ENCODE results near the gene ITPK1. TPM values are rescaled to one million over a fixed set of nuclear protein-coding genes. Genes with fewer than 3 reads are reported as not detected.

Gene ITPK1
- total and polyA plus RNA-seq, 2 experiments from 2014 or later: 18.7 to 35.0 TPM

DNA sequence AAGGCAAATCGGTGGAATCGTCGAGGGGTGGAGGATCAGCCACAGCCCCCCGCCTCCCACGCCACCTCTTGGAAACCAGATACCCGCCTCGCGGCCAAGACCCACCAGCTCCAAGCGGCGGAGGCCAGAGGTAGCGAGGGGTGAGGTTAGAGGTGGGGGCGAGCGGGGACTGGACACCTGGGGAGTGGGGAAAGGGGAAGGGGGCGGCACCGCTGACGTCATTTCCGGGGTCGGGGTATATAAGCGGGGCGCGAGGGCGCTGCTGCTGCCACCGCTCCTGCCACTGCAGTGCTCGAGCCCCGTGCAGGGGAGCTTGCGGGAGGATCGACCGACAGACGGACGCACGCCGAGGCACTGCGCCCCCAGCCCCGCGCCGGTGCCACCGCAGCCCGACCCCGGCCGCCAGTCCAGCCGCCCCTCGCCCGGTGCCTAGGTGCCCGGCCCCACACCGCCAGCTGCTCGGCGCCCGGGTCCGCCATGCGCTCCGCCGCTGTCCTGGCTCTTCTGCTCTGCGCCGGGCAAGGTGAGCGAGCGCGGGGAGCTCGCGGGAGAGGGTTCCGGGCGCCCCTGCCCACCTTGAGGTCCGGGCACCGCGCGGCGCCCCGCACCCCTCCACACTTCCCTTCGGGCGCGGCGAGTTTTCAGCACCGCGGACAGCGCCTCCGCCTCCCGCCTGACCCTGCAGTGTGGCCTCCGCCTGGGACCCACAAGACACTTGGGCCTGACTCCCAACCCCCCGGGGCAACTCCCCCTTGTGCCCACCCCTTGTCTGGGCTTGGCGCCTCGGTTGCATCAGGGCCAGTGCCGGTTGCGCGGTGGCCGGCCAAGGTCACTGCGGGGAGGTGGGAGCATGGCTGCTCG is 192.6 kb downstream of the ITPK1 start, which contains the start of gene CHGA:
CHGA (plus strand) TSS at position 268 of the 861 bp plus-strand sequence; CDS start at position 478, 210 bp downstream.
- peak; percentile 47 for DNase-seq
- H3K4me2 ChIP-seq (ENCODE audit: unreplicated experiment): no peak within 1 kb of the TSS
- no peak within 1 kb of the TSS for H2AFZ ChIP-seq

DNA sequence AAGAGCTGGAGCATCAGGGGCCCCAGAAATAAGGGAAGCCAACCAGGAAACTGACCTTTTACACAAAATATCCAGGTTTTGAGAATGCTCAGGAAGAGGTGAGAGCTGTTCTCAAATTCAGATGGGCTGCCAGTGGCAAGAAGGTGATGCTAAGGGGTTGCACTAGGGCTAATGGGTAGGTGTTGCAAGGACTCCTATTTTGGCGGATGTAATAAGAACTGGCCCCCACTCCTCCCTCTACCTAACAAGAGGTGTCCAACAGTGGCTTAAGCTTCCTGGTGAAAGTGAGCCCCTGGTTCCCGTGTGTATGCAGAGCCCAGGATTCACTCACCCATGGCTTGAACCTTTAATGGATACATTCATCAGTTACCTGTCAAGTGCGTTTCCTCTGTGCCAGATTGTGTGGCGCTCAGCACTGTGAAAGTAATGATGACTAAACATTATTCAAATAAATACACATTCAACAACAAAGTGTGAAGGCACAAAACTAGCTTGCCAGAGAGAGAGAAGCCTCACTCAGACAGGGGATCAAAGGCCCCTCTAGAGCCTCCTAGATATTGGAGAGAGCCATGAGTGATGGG is 193.5 kb downstream of the ITPK1 start:
- 52 to 58% methylated on average over 4 of the region's 4 CpGs for WGBS, 2 experiments (ENCODE audit: low coverage in 1 of 2, low lambda C conversion rate in 2 of 2, missing lambda C conversion rate in 2 of 2)
- no peak overlapping the region for H2AFZ ChIP-seq
- H3K27ac ChIP-seq: no peak overlapping the region
- no peaks in the 10 kb centered on the region for H3K36me3 ChIP-seq (ENCODE audit: low read depth)
- no peaks in the 10 kb centered on the region for H3K79me2 ChIP-seq (ENCODE audit: insufficient read depth)
- H4K20me1 ChIP-seq (ENCODE audit: insufficient read depth): no peaks in the 10 kb centered on the region
- H3K27me3 ChIP-seq (replicated peaks; ENCODE audit: insufficient read depth): peaks cover 37% of the 10 kb centered on the region
- TF ChIP-seq EZH2phosphoT487 (IDR thresholded peaks at IDR 0.05; ENCODE audit: insufficient read depth, low read depth) (no peak), EZH2 (IDR thresholded peaks at IDR 0.05; ENCODE audit: insufficient read depth, poor library complexity, severe bottlenecking) (no peak)
- H3K9ac ChIP-seq: no peak overlapping the region
- no peak overlapping the region for H3K4me2 ChIP-seq (ENCODE audit: unreplicated experiment)
- no peaks in the 10 kb centered on the region for H3K9me2 ChIP-seq (ENCODE audit: insufficient read depth)
- no peaks in the 10 kb centered on the region for H3K9me3 ChIP-seq (ENCODE audit: low read depth)
- no peak overlapping the region for H3K4me3 ChIP-seq
- no peaks in the 10 kb centered on the region for H3F3A ChIP-seq (ENCODE audit: insufficient read depth)
- DNase-seq: no peak
- no peaks in the 10 kb centered on the region for H3K4me1 ChIP-seq (ENCODE audit: insufficient read depth)
- in situ Hi-C loops (cut with MboI): no loop called here

More for the DNA sequence above, 192.6 kb downstream of the ITPK1 start, which contains the start of gene CHGA:
- H4K20me1 ChIP-seq (ENCODE audit: insufficient read depth): no peaks in the 10 kb centered on the region
- 10 to 12% methylated on average over 38 to 66 of the region's 86 CpGs for WGBS, 2 experiments (ENCODE audit: low coverage in 1 of 2, low lambda C conversion rate in 2 of 2, missing lambda C conversion rate in 2 of 2)
- no peaks in the 10 kb centered on the region for H3F3A ChIP-seq (ENCODE audit: insufficient read depth)
- H3K36me3 ChIP-seq (ENCODE audit: low read depth): no peaks in the 10 kb centered on the region
- peaks cover 41% of the 10 kb centered on the region for H3K27me3 ChIP-seq (replicated peaks; ENCODE audit: insufficient read depth)
- TF ChIP-seq EZH2 (IDR thresholded peaks at IDR 0.05; ENCODE audit: insufficient read depth, poor library complexity, severe bottlenecking) (no peak), EZH2phosphoT487 (IDR thresholded peaks at IDR 0.05; ENCODE audit: insufficient read depth, low read depth) (no peak)
- no peaks in the 10 kb centered on the region for H3K9me2 ChIP-seq (ENCODE audit: insufficient read depth)
- H3K9me3 ChIP-seq (ENCODE audit: low read depth): no peaks in the 10 kb centered on the region
- no peaks in the 10 kb centered on the region for H3K79me2 ChIP-seq (ENCODE audit: insufficient read depth)
- H3K27ac ChIP-seq: no peak within 1 kb of the TSS
- no peaks in the 10 kb centered on the region for H3K4me1 ChIP-seq (ENCODE audit: insufficient read depth)
- no peak within 1 kb of the TSS for H3K9ac ChIP-seq
- no peak within 1 kb of the TSS for H3K4me3 ChIP-seq
- in situ Hi-C loops (cut with MboI): no loop called here

DNA sequence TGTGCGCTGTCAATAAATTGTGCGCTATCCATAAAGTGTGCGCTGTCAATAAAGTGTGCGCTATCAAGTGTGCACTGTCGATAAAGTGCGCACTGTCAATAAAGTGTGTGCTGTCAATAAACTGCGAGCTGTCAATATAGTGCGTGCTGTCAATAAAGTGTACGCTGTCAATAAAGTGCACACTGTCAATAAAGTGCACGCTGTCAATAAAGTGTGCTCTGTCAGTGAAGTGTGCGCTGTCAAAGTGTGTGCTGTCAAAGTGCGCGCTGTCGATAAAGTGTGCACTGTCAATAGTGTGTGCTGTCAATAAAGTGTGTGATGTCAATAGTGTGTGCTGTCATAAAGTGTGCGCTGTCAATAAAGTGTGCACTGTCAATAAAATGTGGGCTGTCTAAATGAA is 195.7 kb downstream of the ITPK1 start:
- no peaks in the 10 kb centered on the region for H3K79me2 ChIP-seq (ENCODE audit: insufficient read depth)
- TF ChIP-seq EZH2 (IDR thresholded peaks at IDR 0.05; ENCODE audit: insufficient read depth, poor library complexity, severe bottlenecking): no peak
- TF ChIP-seq EZH2phosphoT487 (IDR thresholded peaks at IDR 0.05; ENCODE audit: insufficient read depth, low read depth): no peak
- WGBS, 2 experiments (ENCODE audit: low coverage in 1 of 2, low lambda C conversion rate in 2 of 2, missing lambda C conversion rate in 2 of 2): 87 to 88% methylated on average over 15 of the region's 15 CpGs
- no peak overlapping the region for H3K4me2 ChIP-seq (ENCODE audit: unreplicated experiment)
- no peaks in the 10 kb centered on the region for H3K4me1 ChIP-seq (ENCODE audit: insufficient read depth)
- H3K9ac ChIP-seq: no peak overlapping the region
- H3K27me3 ChIP-seq (replicated peaks; ENCODE audit: insufficient read depth): peaks cover 27% of the 10 kb centered on the region
- in situ Hi-C loops (cut with MboI): no loop called here
- no peaks in the 10 kb centered on the region for H3K9me2 ChIP-seq (ENCODE audit: insufficient read depth)
- no peak overlapping the region for H3K27ac ChIP-seq
- no peak overlapping the region for H2AFZ ChIP-seq
- H3K4me3 ChIP-seq: no peak overlapping the region
- no peaks in the 10 kb centered on the region for H3K9me3 ChIP-seq (ENCODE audit: low read depth)
- no peaks in the 10 kb centered on the region for H4K20me1 ChIP-seq (ENCODE audit: insufficient read depth)
- no peak for DNase-seq
- H3F3A ChIP-seq (ENCODE audit: insufficient read depth): no peaks in the 10 kb centered on the region
- no peaks in the 10 kb centered on the region for H3K36me3 ChIP-seq (ENCODE audit: low read depth)

DNA sequence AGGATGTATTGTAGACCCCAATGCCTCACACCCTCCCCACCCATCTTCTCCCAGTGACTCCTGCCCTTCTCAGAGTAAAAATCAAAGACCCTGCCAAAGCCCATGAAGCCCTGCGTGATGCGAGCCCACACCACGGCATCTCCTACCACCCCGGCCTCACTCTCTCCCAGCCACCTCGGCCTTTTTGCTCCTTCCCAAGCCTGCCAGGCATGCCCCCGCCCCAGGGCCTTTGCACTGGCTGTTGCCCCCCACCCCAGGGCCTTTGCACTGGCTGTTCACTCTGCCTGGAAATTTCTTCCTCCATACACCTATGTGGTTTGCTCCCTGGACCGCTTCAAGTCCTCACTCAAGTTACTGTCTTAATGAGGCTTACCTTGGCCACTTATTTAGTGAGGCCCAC is 197.8 kb downstream of the ITPK1 start:
- no peaks in the 10 kb centered on the region for H3K9me3 ChIP-seq (ENCODE audit: low read depth)
- no peaks in the 10 kb centered on the region for H3K36me3 ChIP-seq (ENCODE audit: low read depth)
- H3K9ac ChIP-seq: no peak overlapping the region
- H3K9me2 ChIP-seq (ENCODE audit: insufficient read depth): no peaks in the 10 kb centered on the region
- no peaks in the 10 kb centered on the region for H3K79me2 ChIP-seq (ENCODE audit: insufficient read depth)
- TF ChIP-seq EZH2 (IDR thresholded peaks at IDR 0.05; ENCODE audit: insufficient read depth, poor library complexity, severe bottlenecking) (no peak), EZH2phosphoT487 (IDR thresholded peaks at IDR 0.05; ENCODE audit: insufficient read depth, low read depth) (no peak)
- no peak overlapping the region for H3K27ac ChIP-seq
- no peak overlapping the region for H3K4me3 ChIP-seq
- DNase-seq: no peak
- WGBS, 2 experiments (ENCODE audit: low coverage in 1 of 2, low lambda C conversion rate in 2 of 2, missing lambda C conversion rate in 2 of 2): 49 to 77% methylated on average over 5 to 7 of the region's 7 CpGs
- H3K4me1 ChIP-seq (ENCODE audit: insufficient read depth): no peaks in the 10 kb centered on the region
- H3F3A ChIP-seq (ENCODE audit: insufficient read depth): no peaks in the 10 kb centered on the region
- in situ Hi-C loops (cut with MboI): no loop called here
- no peak overlapping the region for H2AFZ ChIP-seq
- no peak overlapping the region for H3K4me2 ChIP-seq (ENCODE audit: unreplicated experiment)
- H4K20me1 ChIP-seq (ENCODE audit: insufficient read depth): no peaks in the 10 kb centered on the region
- H3K27me3 ChIP-seq (replicated peaks; ENCODE audit: insufficient read depth): peaks cover 20% of the 10 kb centered on the region

All from GM23248 (cell line).